GM10847 (cell line): ENCODE measurements around the gene HEXD.

Source experiments
- POLR2A ChIP-seq: IDR thresholded peaks from 2 replicates; pipeline ENCODE4 v1.6.1; 2011; ENCODE audit not compliant: insufficient read length; ENCODE audit errors: extremely low read depth

HEXD gene

DNA sequence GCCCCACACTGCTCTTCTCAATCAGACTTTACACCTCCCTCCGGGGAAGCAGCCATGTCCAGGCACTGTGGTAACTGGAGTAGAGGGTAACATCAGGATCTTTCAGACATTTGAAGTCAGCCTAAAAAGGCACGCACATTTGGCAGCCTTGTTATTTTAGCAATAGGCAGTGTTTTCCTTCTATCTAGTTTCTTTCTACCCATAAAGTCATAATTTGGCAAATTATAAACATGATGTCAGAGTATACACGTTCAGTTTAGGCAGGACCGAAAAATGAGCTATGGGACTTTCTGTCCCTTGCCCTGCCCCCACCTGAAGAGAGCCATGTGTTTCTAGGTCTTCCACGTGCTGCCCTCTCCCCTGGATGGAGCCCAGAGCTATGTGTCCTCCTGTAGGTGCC lies 61.5 kb downstream of the HEXD start:
- no peak for TF ChIP-seq POLR2A

DNA sequence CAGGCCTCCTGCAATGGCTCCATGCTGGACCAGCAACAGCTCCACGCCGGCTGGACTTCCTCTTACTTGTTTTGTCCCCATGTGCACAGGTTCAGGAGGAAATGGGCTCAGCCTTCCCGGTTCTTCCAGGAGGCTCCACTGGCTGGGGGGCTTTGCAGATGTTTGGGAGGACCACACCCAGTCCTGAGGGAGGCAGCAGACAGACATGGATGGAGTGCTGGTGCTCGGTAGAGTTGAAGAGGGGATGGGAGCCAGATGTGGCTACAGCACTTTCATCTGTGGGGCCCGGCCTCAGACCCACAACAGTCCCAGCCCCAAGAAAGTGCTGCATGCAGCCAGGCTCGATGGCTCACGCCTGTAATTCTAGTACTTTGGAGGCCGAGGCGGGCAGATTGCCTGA lies 62.2 kb downstream of the HEXD start:
- TF ChIP-seq POLR2A, result no peak

DNA sequence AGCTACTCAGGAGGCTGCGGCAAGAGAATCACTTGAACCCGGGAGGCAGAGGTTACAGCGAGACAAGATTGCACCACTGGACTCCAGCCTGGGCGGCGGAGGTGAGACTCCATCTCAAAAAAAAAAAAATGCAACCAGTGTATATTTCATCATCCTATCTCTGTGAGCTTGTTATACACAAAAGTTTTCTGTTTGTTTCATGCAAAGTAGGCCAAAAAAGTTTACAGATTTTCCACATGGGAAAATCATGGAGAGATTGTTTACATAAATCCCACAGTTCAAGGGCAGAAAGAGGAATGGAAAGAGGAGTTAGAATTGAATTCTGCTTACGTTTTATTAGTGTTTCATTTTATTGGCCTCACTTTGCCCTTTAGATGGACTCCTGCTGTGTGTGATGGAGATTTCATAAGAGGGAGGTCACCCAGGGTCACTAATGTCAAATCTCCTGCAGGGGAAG lies 65.1 kb downstream of the HEXD start:
- no peak for TF ChIP-seq POLR2A

- no peak for TF ChIP-seq POLR2A
Observed at GRCh38 chr17:82483836-82484235, 65.7 kb downstream of the HEXD start.

GRCh38 chr17:82486231-82487094 lies 68.3 kb downstream of the HEXD start:
- TF ChIP-seq POLR2A, result no peak

GRCh38 chr17:82487910-82488309 lies 69.8 kb downstream of the HEXD start:
- TF ChIP-seq POLR2A, result no peak

DNA sequence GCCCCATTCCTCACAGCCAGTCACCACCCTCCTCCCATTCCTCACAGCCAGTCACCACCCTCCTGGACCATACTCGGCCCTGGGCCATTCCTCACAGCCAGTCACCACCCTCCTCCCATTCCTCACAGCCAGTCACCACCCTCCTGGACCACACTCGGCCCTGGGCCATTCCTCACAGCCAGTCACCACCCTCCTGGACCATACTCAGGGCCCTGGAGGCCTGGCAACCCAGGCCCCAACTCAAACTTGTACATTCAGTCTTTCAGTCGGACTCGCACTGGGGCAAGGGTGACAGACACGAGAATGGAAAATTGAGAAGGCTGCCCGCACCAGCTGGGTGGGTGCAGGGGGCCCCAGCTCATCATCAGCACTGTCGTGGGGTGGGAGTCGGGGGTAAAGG lies 71.0 kb downstream of the HEXD start:
- no peak for TF ChIP-seq POLR2A

DNA sequence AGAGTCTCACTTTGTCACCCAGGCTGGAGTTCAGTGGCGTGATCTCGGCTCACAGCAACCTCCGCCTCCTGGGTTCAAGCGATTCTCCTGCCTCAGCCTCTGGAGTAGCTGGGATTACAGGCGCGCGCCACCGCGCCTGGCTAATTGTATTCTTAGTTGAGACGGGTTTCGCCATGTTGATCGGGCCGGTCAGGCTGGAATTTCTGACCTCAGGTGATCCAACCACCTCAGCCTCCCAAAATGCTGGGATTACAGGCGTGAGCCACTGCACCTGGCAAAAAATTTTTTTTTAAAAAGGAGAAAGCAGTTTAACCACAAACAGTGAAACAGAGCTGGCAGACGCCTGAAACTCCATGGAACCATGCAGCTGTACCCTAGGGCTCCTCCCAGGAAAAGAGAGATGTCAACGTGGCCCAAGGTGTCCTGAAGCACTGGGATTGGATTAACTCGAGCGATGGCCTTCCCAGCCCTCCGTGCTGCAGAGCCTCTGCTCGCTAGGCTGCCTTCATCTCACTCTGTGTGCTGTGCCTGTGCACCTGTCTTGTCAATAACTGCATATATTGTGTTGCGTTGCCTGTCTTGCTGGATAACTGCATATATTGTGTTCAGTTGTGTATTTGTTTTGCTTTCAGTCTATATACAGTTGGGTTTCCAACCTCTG lies 71.8 kb downstream of the HEXD start:
- no peak for TF ChIP-seq POLR2A

DNA sequence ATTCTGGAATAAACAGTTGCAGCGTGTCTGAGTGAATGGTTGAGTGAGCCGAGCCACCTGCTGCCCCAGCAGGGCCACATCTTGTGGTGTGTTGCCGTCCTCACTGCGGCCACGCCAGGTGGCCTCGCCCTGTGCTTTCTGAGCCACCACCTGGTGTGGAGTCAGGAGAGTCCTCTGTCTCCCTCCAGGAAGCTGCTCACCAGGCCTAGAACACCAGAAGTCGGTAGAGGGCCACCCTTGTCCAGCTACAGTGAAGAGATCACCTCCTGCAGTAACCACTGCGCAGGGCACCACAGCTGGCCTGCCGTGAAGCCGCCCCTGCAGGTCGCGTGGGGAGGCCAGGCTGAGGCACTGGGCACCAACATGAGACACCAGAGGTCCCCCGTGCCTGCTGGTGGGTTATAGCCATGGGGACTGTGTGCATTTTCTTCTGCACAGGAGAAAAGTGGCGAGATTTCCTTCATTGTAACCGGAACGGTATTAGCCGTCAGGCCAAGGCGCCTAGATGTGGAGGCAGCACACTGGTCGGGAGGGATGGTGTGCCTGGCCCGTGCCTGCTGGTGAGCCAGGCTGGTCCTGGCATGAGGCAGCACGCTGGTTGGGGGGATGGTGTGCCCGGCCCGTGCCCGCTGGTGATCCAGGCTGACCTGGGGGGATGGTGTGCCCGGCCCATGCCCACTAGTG lies 72.5 kb downstream of the HEXD start:
- TF ChIP-seq POLR2A, result no peak

DNA sequence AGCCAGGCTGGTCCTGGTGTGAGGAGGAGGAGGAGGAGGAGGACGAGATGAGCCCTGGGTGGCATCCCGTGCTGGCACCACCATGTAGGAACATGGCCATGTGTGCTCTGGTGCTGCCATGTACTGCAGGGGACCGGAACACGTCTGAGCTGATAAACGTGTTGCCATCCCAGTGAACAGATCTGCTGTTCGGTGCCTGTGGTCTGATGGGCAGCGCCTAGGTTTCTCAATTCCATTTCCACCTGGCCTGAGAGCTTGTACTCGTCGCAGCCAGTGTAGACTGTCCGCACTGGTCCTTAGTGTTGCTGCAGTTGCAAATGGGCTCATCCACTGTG lies 73.0 kb downstream of the HEXD start:
- no peak for TF ChIP-seq POLR2A

DNA sequence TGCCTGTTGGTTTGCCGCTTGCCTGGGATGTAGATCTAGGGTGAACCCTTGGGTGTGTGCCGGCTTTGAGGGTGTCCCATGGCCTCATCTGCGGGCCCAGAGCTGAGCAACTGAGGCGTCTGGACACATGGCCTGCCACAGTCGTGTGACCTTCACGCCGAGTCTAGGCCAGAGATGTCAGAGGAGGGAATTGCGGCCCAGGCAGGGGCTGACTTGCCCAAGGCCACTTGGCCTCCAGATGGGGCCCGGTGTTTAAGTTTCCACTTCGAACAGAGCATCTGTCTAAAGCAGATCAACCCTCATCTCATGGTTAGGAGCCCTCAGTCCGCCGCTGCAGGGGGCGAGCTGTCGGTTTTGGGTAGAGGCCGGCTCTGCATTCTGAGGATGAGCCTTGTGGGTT lies 73.4 kb downstream of the HEXD start:
- TF ChIP-seq POLR2A, result no peak
